ENCODE measurements around the gene SIM2. TPM values are rescaled to one million over a fixed set of nuclear protein-coding genes. Genes with fewer than 3 reads are reported as not detected.
A peak's percentile ranks its signal among the peaks of the same experiment; 100 is the strongest.

SIM2 gene
- total RNA-seq, 1 experiment from 2014 or later: not detected

DNA sequence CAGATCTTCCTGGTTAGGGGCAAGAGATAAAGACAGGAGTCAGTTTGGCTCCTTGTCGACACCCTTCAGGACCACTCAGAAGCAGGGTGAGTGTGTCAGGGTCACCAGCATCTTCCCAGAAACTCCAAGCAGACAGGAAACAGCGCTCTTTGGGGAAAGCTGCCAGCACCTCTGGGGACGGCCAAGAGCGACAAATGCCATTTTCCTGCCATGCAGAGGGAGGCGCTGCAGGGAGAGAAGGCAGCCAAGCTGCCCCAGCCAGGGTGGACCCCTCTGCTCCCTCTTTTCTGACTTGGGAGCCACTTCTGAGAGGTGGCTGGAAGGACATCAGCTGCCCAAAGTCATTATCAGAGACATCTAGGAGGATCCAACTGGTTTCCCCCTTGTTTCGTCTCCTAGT is 29.0 kb downstream of the SIM2 start:
- Histone ChIP-seq H3T11ph (ENCODE audit: low read length) (no peak overlapping the region), H3K23me2 (ENCODE audit: insufficient read length, low read depth, low read length, poor library complexity, severe bottlenecking) (no peaks in the 10 kb centered on the region), H3K9ac (ENCODE audit: extremely low read depth, insufficient read length, low read length) (no peak overlapping the region), H3K56ac (ENCODE audit: insufficient read length, low read depth, low read length) (no peak overlapping the region), H2AFZ (ENCODE audit: low read length) (no peak overlapping the region), H2AK5ac (ENCODE audit: insufficient read length, low read length) (no peak overlapping the region), H3K27me3 (ENCODE audit: insufficient read depth, low read length) (no peaks in the 10 kb centered on the region), H3K14ac (ENCODE audit: insufficient read depth, low read length) (no peak overlapping the region), H3K23ac (ENCODE audit: insufficient read length, low read depth, low read length) (no peak overlapping the region), H3K27ac (ENCODE audit: insufficient read length, low read depth, low read length) (no peak overlapping the region), H2BK15ac (ENCODE audit: low read depth, low read length) (no peak overlapping the region), H3K18ac (ENCODE audit: insufficient read length, low read depth, low read length) (no peak overlapping the region), H2BK5ac (ENCODE audit: insufficient read length, low read length) (no peak overlapping the region), H3K9me3 (ENCODE audit: control insufficient read depth, low read depth, low read length) (no peaks in the 10 kb centered on the region), H4K20me1 (ENCODE audit: control insufficient read depth, insufficient read depth, insufficient read length) (no peaks in the 10 kb centered on the region), H3K4ac (ENCODE audit: low read depth, low read length) (no peak overlapping the region), H2BK12ac (ENCODE audit: insufficient read length, low read depth, low read length) (no peak overlapping the region), H3K4me1 (ENCODE audit: insufficient read depth, low read length) (no peaks in the 10 kb centered on the region), H3K79me2 (ENCODE audit: insufficient read depth, low read length) (no peaks in the 10 kb centered on the region), H4K8ac (replicated peaks; ENCODE audit: insufficient read length, low read depth, low read length) (no peak overlapping the region), H4K91ac (ENCODE audit: insufficient read length, low read depth, low read length) (no peak overlapping the region), H4K5ac (ENCODE audit: insufficient read length, low read depth, low read length) (no peak overlapping the region), H3K79me1 (ENCODE audit: insufficient read depth, low read depth, low read length, poor library complexity, severe bottlenecking) (no peaks in the 10 kb centered on the region), H2BK20ac (ENCODE audit: low read depth, low read length, poor library complexity, severe bottlenecking) (no peak overlapping the region), H3K4me2 (ENCODE audit: insufficient read depth, insufficient read length, low read length) (no peak overlapping the region), H2BK120ac (ENCODE audit: low read depth, low read length, poor library complexity, severe bottlenecking) (no peak overlapping the region)
- no CpG with 5 or more reads among the region's 6 CpGs for WGBS (ENCODE audit: extremely low coverage, insufficient read length, low lambda C conversion rate)
- TF ChIP-seq, protein P1, sequence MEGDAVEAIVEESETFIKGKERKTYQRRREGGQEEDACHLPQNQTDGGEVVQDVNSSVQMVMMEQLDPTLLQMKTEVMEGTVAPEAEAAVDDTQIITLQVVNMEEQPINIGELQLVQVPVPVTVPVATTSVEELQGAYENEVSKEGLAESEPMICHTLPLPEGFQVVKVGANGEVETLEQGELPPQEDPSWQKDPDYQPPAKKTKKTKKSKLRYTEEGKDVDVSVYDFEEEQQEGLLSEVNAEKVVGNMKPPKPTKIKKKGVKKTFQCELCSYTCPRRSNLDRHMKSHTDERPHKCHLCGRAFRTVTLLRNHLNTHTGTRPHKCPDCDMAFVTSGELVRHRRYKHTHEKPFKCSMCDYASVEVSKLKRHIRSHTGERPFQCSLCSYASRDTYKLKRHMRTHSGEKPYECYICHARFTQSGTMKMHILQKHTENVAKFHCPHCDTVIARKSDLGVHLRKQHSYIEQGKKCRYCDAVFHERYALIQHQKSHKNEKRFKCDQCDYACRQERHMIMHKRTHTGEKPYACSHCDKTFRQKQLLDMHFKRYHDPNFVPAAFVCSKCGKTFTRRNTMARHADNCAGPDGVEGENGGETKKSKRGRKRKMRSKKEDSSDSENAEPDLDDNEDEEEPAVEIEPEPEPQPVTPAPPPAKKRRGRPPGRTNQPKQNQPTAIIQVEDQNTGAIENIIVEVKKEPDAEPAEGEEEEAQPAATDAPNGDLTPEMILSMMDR (conservative IDR thresholded peaks at IDR 0.05): peak; percentile 67
- peak; percentile 71 for DNase-seq
- Mint-ChIP-seq H3K4me1 (no peaks in the 10 kb centered on the region), H3K27ac (no peak overlapping the region), H3K36me3 (ENCODE audit: insufficient read depth in 1 of 3, low read depth in 3 of 3) (no peaks in the 10 kb centered on the region), H3K9me3 (no peaks in the 10 kb centered on the region), H3K4me3 (no peak overlapping the region), H3K27me3 (ENCODE audit: low read depth) (peaks cover 30% of the 10 kb centered on the region)

Measured in H9 (cell line).